NCI-H774 (cell line): Measurements from ENCODE around the gene KRTAP5-8.
"Not testable (repeated sequence)": the region's sequence is repeated elsewhere in the genome, so short reads cannot be mapped to it uniquely, and the experiment has no call there.

Experiments used
- DNase-seq: peaks from one replicate; lab custom pipeline; 2025; lab: John Stamatoyannopoulos, UW

Gene KRTAP5-8

GRCh38 chr11:71574418-71574817 is 36.6 kb downstream of the KRTAP5-8 start:
- DNase-seq = peak; percentile 75

- DNase-seq = no peak
Measured at GRCh38 chr11:71575723-71576424, 38.0 kb downstream of the KRTAP5-8 start.

GRCh38 chr11:71576688-71577465 is 39.1 kb downstream of the KRTAP5-8 start:
- not testable (repeated sequence) for DNase-seq

- DNase-seq = no peak
Measured at GRCh38 chr11:71577469-71578004, 39.7 kb downstream of the KRTAP5-8 start.

- DNase-seq = not testable (repeated sequence)
Measured at GRCh38 chr11:71579513-71579912, 41.7 kb downstream of the KRTAP5-8 start.

- DNase-seq = peak; percentile 74
Measured at GRCh38 chr11:71580057-71581003, 42.5 kb downstream of the KRTAP5-8 start.

GRCh38 chr11:71581826-71582225 is 44.0 kb downstream of the KRTAP5-8 start:
- DNase-seq = no peak

- DNase-seq = no peak
Measured at GRCh38 chr11:71582309-71582895, 44.6 kb downstream of the KRTAP5-8 start, which contains the start of gene KRTAP5-11. KRTAP5-11 (minus strand) TSS chr11:71582875; CDS start chr11:71582837, 38 bp downstream.

GRCh38 chr11:71582969-71583368 is 45.1 kb downstream of the KRTAP5-8 start:
- not testable (repeated sequence) for DNase-seq

- DNase-seq = not testable (repeated sequence)
Measured at GRCh38 chr11:71585673-71586072, 47.8 kb downstream of the KRTAP5-8 start.

GRCh38 chr11:71588314-71588713 is 50.5 kb downstream of the KRTAP5-8 start:
- DNase-seq = not testable (repeated sequence)
